Stimulated activated CD4-positive, alpha-beta T cell treated with anti-CD3 and anti-CD28 coated beads, Interleukin-15, amount 100 ng/mL, for 1 hour (primary cell): ENCODE measurements around the gene CCR5.
"Not testable (repeated sequence)": the region's sequence is repeated elsewhere in the genome, so short reads cannot be mapped to it uniquely, and the experiment has no call there.

Experiments
- DNase-seq, 2 donors: peaks; one replicate each; pipeline ENCODE4 v3.0.0-alpha.2; 2020; ENCODE audit warnings: low read depth in 1 of 2, low spot score in 1 of 2

CCR5 gene

DNA sequence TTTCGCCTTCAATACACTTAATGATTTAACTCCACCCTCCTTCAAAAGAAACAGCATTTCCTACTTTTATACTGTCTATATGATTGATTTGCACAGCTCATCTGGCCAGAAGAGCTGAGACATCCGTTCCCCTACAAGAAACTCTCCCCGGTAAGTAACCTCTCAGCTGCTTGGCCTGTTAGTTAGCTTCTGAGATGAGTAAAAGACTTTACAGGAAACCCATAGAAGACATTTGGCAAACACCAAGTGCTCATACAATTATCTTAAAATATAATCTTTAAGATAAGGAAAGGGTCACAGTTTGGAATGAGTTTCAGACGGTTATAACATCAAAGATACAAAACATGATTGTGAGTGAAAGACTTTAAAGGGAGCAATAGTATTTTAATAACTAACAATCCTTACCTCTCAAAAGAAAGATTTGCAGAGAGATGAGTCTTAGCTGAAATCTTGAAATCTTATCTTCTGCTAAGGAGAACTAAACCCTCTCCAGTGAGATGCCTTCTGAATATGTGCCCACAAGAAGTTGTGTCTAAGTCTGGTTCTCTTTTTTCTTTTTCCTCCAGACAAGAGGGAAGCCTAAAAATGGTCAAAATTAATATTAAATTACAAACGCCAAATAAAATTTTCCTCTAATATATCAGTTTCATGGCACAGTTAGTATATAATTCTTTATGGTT is at the start of gene CCR5:
Gene CCR5 (plus strand): TSS at position 108 of the 680 bp plus-strand sequence. CDS start 1,957 bp downstream, outside the sequence.
- DNase-seq, result no peak

DNA sequence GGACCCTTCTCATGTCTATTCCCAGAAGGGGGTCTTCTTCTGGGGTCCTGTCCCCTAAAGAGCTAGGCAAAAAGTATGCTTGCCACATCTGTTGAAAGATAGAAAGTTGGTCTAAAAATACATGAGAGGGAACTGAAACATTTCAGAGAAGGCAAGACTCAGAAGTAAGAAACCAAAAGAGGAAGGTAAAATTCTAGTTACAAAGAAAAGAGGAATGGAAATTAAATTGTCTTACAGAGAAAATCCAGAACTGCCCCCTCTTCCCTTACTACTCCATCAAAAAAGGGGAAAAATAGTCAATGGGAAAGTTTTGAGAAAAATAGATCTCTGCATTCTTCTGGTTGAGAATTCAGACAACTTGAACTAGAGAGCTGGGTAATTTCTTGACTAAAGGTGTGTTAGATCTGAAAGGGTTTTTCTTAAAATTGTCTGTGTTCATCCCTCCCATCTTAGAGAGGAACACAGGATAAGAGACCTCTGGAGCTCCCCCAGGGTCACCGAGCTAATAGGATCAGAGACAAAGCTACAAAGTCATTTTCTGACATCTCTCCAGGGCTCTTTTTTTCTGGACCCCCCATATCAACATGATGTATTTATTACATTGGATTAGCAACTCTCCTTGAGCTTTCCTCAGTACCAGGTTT is 49.2 kb upstream of the CCR5 start:
- DNase-seq, result no peak

DNA sequence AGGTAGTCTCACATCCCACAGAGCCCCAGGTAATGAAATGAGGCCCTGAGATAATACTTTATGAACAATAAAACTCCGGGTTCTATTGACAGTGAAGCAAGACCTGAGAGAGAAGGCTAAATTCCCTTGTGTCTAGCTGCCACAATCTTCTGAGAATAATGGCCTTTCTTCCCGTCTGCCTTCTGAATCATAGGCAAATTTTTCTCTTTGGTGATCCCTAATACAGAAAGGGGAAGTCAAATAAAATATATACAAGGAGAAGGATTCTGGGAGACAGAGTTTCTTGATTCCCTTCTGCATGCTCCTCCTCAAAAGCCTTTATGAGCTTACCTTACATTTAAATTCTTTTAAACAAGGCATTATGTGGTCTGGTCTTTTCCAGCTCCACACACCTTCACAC is 46.7 kb upstream of the CCR5 start:
- no peak for DNase-seq

DNA sequence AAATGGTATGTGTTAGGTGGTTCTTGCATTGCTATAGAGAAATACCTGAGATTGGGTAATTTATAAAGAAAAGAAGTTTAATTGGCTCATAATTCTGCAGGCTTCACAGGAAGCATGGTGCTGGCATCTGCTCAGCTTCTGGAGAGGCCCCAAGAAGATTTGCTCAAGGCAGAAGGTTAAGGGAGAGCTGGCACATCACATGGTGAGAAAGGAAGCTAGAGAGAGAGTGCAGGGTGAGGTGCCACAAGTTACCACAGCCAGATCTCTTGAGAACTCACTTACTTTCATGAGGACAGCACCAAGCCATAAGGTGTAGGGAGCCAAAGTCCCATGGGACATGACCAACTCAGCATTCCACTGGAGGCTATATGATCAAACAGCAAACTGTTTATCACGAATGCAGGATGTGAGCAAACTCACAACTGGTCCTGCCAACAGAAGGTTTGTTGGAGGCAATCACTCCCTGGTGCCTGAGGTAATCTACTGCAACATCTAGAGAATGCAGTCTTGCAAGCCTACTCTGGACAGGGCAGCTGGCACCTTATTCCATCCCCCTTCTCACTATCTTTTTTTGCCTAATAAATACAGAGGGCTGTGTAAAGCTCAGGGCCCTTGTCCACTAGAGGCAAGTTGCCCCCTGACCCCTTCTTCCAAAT is 45.0 kb upstream of the CCR5 start:
- no peak for DNase-seq

DNA sequence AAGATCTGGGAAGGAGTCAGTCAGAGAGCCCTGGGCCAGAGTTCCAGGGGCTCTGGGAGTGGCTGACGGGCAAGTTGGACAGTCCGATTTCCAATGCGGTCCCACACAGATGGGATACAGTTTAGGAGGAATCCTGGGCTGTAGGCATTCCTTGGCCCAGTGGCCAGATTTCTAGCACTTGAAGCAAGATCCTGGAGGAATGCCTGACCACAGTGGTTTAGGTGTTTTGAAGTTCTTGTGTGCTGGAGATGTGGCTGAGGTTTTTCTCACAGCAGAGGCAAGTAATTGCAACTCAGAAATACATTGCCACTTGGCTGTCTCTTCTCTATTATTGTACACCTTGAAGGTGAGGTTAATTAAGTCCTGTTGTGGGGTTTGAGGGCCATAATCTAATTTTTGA is 40.1 kb upstream of the CCR5 start:
- not testable (repeated sequence) for DNase-seq

DNA sequence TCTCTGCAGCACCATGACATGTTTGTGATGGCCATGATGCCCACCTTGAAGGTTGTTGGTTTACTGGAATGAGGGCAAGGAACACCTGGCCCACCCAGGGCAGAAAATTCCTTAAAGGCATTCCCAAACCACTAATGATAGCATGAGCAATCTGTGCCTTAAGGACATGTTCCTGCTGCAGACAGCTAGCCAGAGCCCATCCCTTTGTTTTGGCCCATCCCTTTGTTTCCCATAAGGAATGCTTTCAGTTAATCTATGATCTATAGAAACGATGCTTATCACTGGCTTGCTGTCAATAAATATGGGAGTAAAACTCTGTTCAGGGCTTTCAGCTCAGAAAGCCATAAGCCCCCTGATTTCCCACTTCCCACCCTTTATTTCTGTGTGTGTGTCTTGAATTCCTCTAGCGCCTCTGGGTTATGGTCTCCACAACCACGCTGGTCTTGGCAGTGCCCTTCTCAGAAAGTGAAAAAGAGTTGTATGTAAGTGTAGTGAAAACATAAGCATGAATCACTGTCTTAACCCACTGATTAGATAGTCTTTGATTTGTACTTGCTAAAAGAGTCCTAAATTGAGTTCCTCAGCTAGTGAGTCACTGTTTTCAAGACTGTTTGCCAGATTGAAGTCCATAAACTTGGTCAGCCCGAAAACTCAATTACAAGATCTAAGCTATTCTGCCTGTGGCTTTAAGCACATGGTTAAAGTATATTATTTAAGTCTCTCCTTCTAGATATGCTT is 35.8 kb upstream of the CCR5 start:
- DNase-seq, result no peak

DNA sequence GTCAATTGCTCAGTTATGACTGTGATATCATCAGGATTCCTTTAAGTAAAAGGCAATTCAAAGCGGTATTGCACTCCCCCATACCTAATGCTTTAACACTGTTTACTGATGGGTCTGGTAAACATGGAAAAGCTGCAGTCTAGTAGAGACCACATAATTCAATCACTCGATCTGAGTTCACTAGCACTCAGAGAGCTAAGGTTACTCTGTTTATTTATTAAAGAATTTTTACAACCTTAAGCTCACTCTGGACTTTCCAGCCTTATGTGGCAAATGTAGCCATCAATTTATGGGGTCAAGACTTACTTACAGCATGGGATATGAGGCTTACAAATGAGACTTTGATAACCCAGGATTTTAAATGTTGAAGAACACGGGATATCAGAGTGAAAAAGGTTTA is 35.2 kb upstream of the CCR5 start:
- no peak for DNase-seq

DNA sequence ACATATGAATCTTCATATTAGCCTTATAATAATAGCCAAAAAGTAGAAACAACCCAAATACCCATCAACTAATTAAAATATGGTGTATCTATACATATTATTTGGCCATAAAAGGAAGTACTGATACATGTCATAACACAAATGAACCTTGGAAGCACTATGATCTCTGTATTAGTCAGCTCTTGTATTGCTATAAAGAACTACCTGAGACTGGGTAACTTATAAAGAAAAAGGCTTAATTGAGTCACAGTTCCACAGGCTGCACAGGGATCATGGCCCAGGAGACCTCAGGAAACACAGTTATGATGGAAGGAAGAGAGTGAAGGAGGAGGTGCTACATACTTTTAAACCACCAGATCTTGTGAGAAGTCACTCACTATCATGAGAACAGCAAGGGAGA is 32.8 kb upstream of the CCR5 start:
- DNase-seq, result no peak

DNA sequence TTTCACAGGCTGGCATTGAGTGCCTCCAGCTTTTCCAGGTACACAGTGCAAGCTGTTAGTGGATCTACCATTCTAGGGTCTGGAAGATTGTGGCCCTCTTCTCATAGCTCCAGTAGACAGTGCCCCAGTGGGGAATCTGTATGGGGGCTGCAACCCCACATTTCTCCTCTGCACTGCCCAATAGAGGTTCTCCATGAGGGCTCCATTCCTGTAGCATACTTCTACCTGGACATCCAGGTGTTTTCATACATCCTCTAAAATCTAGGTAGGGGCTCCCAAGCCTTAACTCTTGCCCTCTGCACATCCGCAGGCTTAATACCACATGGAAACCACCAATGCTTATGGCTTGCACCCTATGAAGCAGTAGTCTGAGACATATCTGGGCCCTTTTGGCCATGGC is 31.9 kb upstream of the CCR5 start:
- no peak for DNase-seq

DNA sequence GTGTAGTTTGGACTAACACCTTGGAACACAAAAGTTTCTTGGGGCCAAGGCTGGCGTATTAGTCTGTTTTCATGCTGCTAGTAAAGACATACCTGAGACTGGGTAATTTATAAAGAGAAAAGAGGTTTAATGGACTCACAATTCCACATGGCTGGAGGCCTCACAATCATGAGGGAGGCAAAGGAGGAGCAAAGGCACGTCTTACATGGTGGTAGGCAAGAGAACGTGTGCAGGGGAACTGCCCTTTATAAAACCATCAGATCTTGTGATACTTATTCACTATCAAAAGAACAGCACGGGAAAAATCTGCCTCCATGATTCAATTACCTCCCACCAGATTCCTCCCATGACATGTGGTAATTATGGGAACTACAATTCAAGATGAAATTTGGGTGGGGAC is 26.3 kb upstream of the CCR5 start:
- no peak for DNase-seq

DNA sequence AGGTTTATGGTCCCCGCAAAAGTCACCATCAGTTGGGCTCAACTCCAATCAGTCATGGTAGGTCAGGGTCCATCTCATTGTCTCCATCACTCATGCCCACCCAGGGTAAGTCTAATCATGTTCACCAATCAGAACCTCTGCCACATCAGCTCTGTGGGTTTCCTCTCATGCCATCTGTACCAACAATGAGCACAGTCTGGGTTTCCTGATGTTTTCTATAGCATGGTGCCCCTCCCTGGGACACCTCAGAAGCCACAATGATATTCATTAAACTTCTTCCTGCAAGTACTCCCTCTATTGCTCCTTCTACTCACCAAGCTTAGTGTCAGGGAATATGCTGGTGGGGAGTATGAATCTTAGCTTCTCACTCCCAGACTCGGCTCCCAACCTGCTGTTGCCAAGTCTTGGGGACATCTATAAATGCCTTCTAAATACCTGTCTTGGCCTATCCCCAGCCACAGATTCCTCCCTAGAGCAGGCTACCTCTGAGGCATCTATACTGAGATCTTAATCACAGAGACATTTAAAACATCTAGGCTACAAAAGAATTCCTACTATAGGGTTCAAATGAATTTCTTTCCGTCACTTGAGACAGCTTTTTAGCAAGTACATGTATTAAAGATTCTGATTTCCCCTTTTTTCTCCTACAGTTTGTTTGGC is 21.8 kb upstream of the CCR5 start:
- DNase-seq, result no peak

DNA sequence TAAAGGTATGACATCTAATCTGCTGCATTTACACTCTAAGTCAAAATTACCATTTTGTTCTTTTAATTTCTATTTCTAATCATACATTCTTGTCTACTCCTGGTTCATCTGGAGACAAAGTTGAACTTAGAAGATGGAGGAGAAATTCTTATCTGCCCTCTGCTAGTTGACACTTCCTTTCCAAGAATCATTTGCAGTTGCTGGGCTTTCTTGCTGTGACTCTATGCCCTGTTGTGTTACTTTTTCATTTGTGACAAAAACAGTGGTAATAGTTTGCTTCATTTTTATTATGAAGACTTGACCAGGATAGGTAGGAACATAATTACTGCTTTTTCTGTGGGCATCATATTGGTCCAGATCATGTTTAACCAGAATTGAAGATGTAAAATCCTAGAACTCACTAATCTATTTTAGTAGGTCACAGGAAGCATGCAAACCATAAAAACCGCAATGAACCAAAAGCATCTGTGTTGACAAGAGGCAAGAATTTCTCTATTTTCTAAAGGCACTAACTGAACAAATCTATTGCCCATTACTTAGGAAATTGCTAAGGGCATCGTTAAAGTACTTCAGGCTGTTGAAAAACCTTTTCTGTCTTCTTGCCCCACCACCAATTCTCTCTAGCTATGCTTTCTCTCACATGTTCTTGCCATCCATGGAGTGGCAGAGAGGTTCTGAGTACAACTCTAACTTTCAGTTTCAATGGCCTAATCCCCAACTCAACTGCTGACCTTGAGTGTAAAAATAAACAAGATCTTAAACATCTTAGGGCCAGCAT is 21.1 kb upstream of the CCR5 start:
- no peak for DNase-seq

DNA sequence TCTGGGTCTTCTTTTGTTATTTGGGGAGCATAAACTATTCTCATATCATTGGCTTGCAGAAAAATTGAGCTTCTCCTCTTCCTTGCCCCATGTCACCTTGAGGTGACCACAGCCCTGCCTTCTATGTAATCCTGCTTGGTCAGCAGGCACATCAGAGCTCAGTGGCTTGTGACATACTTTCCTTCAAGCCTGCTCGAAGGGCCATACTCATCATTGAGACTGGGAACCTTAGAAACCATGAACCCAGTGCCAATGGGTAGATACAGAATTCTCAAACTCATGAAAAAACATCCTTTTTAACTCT is 20.5 kb upstream of the CCR5 start:
- no peak for DNase-seq

DNA sequence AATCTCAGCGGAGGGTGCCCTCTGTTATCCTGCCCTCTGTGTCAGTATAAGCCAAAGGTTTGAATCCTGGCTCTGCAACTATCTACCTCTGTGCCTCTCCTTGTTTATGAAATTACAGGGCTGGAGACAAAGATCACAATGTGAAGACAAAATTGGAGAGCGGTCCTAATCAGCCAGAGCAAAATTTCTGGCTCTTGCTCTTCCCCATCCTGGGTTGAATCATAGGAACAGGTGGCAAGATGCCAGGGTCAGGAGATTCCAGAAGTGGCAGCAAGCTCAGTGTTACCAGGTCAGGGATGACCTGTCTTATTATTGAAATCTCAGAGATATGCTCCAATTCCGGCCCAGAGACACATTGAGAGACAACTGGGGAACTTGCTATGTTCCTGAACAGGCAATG is 19.1 kb upstream of the CCR5 start:
- DNase-seq, result no peak

DNA sequence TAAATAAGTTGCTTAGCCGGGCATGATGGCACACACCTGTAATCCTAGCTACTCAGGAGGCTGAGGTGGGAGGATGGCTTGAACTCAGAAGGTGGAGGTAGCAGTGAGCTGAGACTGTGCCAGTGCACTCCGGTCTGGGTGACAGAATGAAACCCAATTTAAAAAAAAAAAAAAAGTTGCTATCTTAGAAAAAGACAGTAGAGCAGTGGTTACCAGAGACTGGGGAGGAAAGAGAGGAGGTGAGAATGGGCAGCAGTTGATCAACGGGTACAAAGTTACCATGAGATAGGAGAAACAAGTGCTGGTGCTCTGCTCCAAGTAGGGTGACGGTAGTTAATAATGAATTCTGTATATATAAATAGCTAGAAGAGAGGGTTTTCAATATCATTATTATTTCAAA is 17.7 kb upstream of the CCR5 start:
- DNase-seq, result no peak

DNA sequence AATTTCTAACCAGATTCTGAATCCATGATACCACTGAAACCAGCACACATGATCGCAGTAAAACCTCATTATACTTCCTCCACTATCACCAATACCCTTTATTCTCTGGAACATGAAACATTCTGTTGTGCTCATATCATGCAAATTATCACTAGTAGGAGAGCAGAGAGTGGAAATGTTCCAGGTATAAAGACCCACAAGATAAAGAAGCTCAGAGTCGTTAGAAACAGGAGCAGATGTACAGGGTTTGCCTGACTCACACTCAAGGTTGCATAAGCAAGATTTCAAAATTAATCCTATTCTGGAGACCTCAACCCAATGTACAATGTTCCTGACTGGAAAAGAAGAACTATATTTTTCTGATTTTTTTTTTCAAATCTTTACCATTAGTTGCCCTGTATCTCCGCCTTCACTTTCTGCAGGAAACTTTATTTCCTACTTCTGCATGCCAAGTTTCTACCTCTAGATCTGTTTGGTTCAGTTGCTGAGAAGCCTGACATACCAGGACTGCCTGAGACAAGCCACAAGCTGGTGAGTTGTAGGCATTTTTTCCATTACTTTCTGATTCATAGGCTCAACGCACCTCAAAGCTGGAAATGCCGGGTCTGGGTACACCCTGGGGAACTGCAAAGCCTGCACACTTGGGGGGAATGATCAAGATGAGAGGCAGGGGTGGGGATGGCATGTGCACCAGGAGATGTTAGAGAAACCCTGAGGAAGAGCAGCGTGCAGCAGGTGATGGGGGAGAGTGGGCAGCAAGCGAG is 16.9 kb upstream of the CCR5 start, which contains the start of gene CCR2:
Gene CCR2 (plus strand): TSS at position 465 of the 764 bp plus-strand sequence. CDS start 3,417 bp downstream, outside the sequence.
- DNase-seq, result no peak

DNA sequence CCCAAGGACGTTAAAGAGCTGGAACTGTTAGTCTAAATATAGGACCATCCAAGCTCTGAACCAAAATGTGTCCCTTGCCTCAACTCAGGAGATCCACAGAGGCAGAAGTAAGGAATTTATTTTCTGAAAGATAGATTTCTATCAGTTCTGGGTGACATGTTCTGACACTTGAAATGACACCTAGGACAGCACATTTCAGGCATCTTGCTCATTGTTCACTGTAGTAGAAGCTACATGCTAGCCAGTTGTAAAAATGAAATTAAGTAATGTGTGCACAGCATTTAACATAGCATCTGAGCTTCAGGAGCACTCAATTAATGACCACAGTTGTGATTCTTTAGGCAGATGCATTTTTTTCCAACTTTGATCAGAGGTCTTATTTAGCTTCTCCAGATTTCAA is 16.3 kb upstream of the CCR5 start:
- no peak for DNase-seq

DNA sequence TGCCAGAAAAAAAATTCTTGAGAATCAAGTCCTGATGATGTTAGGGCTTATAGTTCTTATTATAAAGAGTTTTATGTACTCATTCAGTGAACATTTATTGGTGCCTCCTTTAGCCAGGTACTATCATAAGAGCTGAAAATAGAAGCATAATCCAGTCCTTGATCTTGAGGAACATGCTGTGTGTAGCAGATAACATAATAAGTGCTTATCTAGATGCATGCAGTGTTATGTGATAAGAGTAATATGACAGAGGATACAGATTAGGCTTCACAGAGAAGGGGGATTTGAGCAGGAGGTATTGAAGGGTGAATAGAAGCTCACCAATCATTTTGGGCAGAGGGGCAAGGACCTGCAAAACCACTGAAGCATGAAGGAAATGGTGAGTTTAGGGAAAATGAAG is 15.8 kb upstream of the CCR5 start:
- DNase-seq, result no peak

DNA sequence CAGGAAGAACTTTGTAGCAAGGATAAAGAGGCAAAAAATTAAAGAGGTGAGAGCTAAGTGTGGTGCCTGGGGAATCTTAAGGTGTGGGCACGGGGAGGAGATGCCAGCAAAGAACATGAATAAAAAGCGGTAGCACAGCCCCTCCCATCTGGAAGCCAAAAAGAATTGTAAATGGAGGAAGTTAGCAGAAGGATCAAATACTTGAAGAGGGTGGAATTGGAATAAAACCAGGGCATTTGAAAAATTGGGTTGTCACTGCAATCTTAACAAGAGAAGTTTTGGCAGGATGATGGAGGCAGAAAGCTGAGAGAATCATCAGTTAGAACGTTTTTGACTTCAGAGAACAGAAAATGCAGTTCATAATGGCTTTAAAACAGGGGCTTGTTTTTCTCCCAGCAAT is 14.5 kb upstream of the CCR5 start:
- DNase-seq, result no peak

DNA sequence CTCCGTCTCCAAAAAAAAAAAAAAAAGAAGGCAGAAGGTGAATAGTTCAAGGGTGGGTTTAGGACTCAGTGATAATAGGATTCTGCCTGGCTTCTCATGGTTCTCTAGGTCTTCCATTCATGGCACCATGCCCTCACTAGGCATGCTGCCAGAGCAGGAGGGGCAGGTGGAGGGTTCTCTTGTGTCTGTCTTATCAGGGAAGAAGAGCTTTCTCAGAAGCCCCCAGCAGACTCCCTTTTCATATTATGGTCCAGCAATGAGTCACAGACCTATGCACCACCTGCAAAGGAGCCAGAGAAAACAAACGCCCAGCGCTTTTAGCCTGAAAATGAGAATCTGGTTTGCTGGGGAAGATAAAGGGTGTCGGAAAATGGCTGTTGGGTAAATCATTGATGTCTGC is 13.8 kb upstream of the CCR5 start:
- DNase-seq, result no peak
